ENCODE data around the gene TUBB4A.

- no peak for TF ChIP-seq EZH2 (IDR thresholded peaks at IDR 0.05; ENCODE audit: borderline replicate concordance, low read length)
- no peak for TF ChIP-seq CTCF (IDR thresholded peaks at IDR 0.05; ENCODE audit: low read length)
Measured at GRCh38 chr19:6500837-6501739, 1.0 kb downstream of the TUBB4A start.
